ENCODE results near the gene NRL. TPM values are rescaled to one million over a fixed set of nuclear protein-coding genes. Genes with fewer than 3 reads are reported as not detected.

Gene NRL
- total RNA-seq, 1 donor from 2014 or later = 5.5 TPM

- Mint-ChIP-seq H3K9me3 (no peaks in the 10 kb centered on the region), H3K36me3 (ENCODE audit: low read depth) (peaks cover 63% of the 10 kb centered on the region), H3K4me1 (peaks cover 38% of the 10 kb centered on the region), H3K4me3 (peak overlapping the region; percentile 97), H3K27ac (no peak overlapping the region), H3K27me3 (no peaks in the 10 kb centered on the region)
- ChIA-PET CTCF (interaction anchor here (3.2 to 4.2 kb wide), 2 partner anchors 11 to 40 kb away, joined by 21 to 28 read pairs; partner anchors contain the start of gene IRF9), POLR2A (interaction anchor here (0.9 to 4.6 kb wide), 8 partner anchors 8 to 55 kb away, joined by 3 to 94 read pairs (median 11); partner anchors contain the start of genes DCAF11, EMC9, IRF9 and NRL)
- no peak for DNase-seq
- intact Hi-C loops (cut with micrococcal nuclease) = no loop called here
- TF ChIP-seq CTCF (IDR thresholded peaks at IDR 0.05) = no peak
- no peak for ATAC-seq (ENCODE audit: low read depth)
These were observed 34.7 kb upstream of the NRL start for GRCh38 chr14:24149302-24149969.

DNA sequence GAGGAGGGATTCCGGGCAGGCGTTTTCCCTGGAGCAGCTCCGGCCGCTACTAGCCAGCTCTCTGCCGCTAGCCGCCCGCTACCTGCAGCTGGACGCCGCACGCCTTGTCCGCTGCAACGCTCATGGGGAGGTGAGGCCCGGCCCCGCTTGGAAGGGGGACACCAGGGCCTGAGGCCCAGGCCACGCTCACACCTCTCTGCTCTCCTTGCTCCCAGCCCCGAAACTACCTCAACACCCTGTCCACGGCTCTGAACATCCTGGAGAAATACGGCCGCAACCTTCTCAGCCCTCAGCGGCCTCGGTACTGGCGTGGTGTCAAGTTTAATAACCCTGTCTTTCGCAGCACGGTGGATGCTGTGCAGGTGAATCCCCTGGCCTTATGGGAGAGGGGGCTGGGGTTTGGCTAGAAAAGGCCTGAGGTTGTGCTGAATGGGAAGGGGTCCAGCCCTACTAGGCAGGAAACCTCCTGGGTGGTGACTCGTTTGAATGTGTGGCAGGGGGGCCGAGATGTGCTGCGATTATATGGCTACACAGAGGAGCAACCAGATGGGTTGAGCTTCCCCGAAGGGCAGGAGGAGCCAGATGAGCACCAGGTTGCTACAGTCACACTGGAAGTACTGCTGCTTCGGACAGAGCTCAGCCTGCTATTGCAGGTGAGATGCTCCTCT, 33.1 kb upstream of the NRL start:
- Mint-ChIP-seq H3K36me3 (ENCODE audit: low read depth) (peaks cover 72% of the 10 kb centered on the region), H3K27me3 (no peaks in the 10 kb centered on the region), H3K4me1 (peaks cover 48% of the 10 kb centered on the region), H3K9me3 (no peaks in the 10 kb centered on the region), H3K4me3 (peak overlapping the region; percentile 97), H3K27ac (peak overlapping the region; percentile 46)
- no peak for TF ChIP-seq CTCF (IDR thresholded peaks at IDR 0.05)
- intact Hi-C loops (cut with micrococcal nuclease) = loop anchor here (1.0 to 2.0 kb wide), 10 partner anchors 13 to 827 kb away; partner anchors contain the start of genes CHMP4A, DCAF11, IPO4 and IRF9
- CTCF ChIA-PET = interaction anchor here (3.9 to 4.2 kb wide), 2 partner anchors 13 to 39 kb away, joined by 28 to 45 read pairs; partner anchors contain the start of gene IRF9
- DNase-seq (no peak), ATAC-seq (ENCODE audit: low read depth) (no peak)
- POLR2A ChIA-PET = interaction anchor here (0.7 to 4.6 kb wide), 12 partner anchors 11 to 218 kb away, joined by 4 to 94 read pairs (median 20); partner anchors contain the start of genes CHMP4A, DCAF11, IPO4 and IRF9

DNA sequence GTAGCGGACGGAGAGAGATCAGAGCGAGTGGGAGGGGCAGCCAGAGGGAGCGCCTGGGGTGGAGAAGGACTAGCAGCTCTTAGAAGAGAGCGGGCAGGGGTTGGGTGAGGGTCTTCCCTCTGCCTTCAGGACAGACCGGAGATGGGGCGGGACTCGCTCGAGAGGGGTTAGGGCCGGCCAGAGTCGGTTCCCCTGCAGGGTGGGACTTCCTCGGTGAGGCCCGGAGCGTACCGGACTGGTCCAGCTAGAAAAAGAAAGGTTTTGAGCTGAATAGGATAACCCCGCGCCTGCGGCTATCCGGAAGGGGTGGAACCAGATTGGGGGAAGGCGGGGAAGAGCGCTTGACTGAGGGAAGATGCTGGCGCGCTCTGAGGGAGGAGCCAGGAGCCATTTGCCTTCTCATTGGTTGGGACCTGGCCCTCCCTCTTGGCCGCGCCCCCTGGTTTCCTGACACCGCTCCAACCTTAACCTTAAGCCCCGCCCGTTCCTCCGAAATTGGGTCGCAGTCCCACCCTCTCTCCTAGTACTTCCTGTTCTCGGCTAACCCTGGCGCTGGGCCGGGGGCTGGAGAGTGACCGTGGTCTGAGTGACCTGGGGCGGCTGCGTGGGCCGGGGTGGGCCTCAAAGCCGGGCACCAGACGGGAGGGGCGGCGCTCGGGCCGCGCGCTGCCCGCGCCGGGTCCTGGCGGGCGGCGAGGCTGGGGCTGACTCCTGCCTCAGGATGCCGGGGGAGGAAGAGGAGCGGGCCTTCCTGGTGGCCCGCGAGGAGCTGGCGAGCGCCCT, 32.4 kb upstream of the NRL start, which contains the start of gene RNF31:
Gene RNF31 (plus strand): TSS at position 521 of the 783 bp plus-strand sequence. CDS start 201 bp downstream, at position 722.
- Mint-ChIP-seq H3K36me3 (ENCODE audit: low read depth) (peaks cover 73% of the 10 kb centered on the region), H3K4me1 (peaks cover 51% of the 10 kb centered on the region), H3K9me3 (no peaks in the 10 kb centered on the region), H3K27ac (peak within 1 kb of the TSS; percentile 94), H3K4me3 (peak within 1 kb of the TSS; percentile 97), H3K27me3 (no peaks in the 10 kb centered on the region)
- ChIA-PET POLR2A (interaction anchor here (0.6 to 4.6 kb wide), 32 partner anchors 8 to 580 kb away, joined by 3 to 94 read pairs (median 5); partner anchors contain the start of genes AP1G2, CARMIL3, CBLN3 and CHMP4A), CTCF (interaction anchor here (0.9 to 4.2 kb wide), 6 partner anchors 11 to 284 kb away, joined by 3 to 45 read pairs (median 11); partner anchors contain the start of genes DCAF11, IRF9, PCK2 and PSME1)
- DNase-seq = peak; percentile 91
- no peak for TF ChIP-seq CTCF (IDR thresholded peaks at IDR 0.05)
- ATAC-seq (ENCODE audit: low read depth) = peak; percentile 85
- intact Hi-C loops (cut with micrococcal nuclease) = loop anchor here (1.0 to 2.0 kb wide), 13 partner anchors 11 to 826 kb away; partner anchors contain the start of genes CHMP4A, DCAF11, GMPR2 and IPO4

DNA sequence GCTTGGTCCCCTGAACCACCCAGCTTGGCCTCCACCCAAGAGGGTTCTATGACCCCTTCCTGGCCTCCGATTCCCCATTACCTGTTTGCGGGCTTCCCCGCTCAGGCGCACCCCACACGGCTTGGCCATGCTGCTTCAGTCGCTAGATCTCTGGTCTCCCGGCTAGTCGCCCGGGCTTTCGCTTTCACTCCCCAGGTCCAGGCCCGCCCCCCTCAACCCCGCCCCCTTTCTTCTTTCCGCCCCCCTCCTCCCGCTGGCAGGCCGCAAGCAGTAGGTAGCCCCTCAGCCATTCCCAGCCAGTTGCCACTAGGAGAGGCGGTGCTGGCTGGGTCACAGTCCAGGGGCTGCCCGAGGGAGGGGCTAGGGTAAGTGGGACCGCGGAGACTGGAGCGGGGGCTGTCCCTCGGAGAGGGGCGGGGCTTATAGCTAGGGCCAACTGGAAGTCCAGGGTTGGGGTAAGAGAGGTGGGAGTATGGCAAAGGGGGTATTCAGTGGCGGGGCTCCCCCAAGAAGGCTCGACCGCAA, 31.8 kb upstream of the NRL start, which contains the start of gene PSME2:
Gene PSME2 (minus strand): TSS at position 158 of the 525 bp plus-strand sequence. CDS start 29 bp downstream, at position 129.
- peak; percentile 74 for ATAC-seq (ENCODE audit: low read depth)
- Mint-ChIP-seq H3K36me3 (ENCODE audit: low read depth) (peaks cover 73% of the 10 kb centered on the region), H3K4me3 (peak within 1 kb of the TSS; percentile 97), H3K4me1 (peaks cover 58% of the 10 kb centered on the region), H3K27me3 (no peaks in the 10 kb centered on the region), H3K9me3 (no peaks in the 10 kb centered on the region), H3K27ac (peak within 1 kb of the TSS; percentile 94)
- peak; percentile 84 for DNase-seq
- intact Hi-C loops (cut with micrococcal nuclease) = loop anchor here (1.0 to 2.0 kb wide), 6 partner anchors 10 to 826 kb away; partner anchors contain the start of genes GMPR2, IPO4, NEDD8 and PABPN1
- ChIA-PET CTCF (interaction anchor here (0.9 to 4.2 kb wide), 6 partner anchors 10 to 285 kb away, joined by 3 to 45 read pairs (median 11); partner anchors contain the start of genes DCAF11, IRF9, PCK2 and PSME1), POLR2A (interaction anchor here (0.6 to 4.6 kb wide), 35 partner anchors 9 to 579 kb away, joined by 3 to 94 read pairs (median 5); partner anchors contain the start of genes AP1G2, CARMIL3, CBLN3 and CHMP4A)
- TF ChIP-seq CTCF (IDR thresholded peaks at IDR 0.05) = no peak
